ENCODE data around the gene TP53TG5.

TP53TG5 gene

DNA sequence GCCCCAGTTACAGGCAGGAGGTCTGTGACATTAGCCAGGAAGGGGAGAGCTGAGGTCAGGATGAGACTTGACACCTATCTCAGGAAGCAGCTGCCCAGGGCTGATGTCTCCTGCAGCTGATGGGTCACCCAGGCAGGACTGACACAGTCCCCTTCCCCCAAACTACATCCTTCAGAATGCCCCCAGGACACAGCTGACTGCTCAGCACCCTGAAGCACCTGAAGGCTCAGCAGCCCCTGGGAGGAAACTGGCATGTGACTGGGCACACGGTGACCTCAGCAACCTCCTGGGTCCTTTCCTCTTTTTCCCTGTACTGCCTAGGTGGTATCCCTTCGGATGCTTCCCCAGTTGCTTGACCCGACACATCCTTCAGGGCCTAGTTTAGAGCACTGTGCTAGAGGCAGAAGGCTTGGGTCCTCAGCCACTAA lies 31.8 kb downstream of the TP53TG5 start:
- no peak for DNase-seq (ENCODE audit: low spot score)

DNA sequence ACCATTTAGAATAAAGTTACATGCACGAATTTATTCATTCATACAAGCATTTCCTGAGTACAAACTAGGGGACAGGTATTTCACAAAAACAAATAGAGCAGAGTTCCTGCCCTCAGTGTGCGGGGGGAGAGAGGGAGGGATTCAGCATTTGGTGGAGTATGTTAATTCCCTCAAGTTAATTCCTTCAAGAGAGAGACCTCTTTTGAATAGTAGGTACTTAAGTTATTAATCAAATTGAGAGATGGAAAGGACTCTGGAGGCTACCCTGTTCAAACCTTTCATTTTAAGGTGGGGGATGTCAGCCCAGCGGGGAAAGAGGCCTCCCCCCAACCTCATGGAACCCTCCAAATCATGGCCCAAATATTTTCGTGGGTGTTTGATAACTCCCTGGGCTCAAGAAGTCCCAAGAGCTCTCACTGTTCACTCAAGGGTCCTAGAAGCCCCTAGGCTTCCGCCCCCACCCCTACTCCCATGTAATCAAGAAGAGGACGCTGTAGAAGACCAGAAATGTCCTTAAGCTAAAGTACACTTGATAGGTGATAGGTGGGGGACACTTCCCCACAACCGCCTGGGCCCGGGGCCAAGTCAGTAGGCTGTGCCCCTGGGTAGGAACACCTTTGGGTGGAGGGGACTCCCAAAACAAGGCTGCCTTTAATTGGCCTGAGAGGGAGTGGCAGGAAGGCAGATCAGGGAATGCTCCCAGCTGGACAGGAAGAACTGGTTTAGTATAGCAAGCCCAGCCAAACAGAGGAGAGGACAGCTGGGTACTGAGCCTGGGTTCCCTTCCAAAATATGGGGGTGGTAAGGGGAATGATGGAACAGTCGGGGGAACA lies 32.8 kb downstream of the TP53TG5 start:
- no peak for DNase-seq (ENCODE audit: low spot score)

DNA sequence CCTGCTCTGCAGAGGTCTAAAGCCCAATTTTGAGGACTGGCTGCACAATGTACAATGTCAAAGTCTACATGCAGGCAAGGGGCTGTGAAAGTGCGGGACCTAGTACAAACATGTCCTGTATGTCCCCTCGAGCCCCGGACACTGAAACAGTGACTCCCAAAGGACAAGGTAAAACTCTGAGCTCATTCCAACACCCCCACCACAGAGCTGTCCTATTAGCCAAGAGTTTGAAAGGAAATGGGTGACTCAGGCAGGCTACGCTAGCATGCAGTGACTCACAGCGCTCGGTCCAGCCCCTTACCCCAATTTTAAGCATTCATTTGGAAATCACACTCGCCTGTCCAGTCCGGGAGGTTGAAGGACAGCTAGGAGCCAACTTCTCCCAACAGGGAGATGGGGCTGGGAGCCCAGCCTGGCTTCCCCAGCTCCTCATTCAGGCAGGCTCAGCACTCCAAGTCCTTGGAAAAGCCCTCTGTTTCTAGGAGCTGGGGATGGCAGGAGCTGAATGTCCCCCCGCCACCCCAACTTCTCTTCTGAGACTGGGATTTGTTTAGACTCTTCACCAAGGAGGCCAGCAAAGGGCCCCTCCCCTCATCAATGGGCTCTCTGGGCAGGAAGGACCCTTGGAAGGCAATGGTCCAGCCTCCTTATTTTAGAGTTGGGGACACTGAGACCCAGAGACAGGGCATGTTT lies 33.8 kb downstream of the TP53TG5 start:
- DNase-seq (ENCODE audit: low spot score) = no peak

DNA sequence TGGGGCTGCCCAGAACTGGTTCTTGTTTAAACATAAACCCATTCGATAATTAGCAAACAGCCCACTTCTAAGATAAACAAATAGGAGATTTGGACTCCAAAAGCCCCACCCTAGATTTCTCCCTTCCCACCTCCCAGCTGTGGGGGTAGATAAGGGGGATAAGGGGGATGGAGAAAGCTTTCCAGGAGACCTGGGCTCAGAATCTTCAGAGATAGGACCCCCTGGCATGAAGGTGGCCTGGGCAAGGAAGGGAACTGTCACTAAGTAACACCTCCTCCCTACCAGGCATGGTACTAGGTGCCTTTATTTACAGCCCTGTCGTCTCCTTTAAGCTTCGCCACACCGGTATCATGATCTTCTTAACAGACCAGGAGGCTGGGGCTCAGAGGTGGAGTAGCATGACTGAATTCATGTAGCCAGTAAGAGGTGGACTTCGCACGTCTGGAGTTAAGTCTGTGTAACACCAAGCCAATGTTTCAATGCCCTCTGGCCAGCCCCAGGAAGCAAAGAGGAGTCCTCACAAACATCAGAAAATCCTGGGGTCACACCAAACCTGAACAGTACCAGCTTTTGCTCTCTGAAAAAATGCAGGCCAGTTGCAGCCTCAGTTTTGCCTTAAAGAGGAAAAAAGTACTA lies 34.5 kb downstream of the TP53TG5 start:
- DNase-seq (ENCODE audit: low spot score) = no peak

DNA sequence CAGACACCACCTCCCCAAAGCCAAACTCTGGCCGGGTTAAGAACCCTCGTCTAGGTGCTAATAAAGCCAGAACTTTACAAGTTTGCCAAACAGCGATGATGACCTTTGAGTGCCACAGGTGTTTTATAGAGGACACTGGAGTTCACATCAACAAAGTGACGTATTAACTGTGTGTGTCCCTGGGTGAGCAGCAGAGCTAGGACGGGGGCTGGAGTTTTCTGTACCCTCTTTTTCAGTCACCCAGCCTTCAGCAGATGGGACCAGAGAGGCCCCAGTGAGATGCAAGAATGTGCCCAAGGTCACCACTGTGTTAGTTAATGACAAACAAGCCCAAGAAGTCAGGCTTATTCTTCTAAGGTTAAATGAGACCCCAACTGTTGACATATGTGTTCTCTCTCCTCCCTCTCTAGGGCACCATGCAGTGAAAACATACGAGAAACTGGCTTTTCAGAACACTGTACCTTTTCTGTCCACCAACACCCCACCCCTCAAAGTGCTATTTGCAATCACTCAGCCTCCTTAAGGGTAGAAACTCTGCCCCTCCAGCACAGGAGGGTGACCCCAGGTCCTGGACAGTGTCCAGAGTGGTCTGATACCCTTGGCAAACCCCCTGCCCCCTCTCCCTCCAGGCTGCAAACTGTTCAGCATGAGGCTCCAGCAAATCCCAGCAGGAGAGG lies 35.1 kb downstream of the TP53TG5 start:
- DNase-seq (ENCODE audit: low spot score) = no peak

DNA sequence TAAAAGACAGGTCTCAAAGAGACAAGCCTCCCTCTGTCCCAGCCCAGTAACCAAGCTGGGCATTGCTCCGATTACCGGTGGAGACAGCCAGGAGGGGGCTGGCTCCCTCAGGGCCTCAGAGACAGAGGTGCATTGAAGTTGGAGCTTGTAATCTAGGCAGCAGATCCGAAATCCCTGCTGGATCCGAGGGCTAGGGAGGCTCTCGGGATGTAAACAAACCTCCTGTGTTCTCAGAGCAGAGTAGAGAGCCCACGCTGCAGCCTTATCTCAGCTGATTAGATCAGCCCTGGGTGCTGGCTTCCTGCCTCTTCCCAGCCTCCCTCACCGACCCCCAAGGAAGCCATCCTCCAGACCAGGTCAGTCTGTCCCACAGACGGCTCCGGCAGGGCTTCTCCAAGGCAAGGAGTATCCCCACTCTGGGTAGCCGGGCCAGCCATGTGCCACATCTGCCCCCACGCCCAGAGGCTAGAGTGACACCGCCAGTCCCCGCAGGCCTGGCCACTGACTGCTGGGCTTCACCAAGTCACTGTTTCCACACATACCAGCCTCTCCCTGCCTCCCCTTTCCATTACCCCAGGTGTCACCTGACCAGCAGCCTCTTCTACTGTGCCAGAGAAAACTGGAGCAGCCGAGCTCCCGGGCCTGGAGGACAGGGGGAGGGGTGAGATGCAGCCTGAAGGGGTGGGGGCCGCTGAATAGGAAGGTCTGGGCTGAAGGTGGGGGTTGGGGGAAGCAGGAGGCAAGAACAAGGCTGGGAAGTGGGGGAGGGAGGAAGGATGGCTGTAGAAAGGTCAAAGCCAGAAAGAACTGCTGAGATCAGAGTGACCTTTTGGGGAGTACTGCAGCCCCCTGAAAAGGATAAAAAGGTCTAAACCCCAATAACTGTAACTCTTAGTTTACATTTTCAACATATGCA lies 35.9 kb downstream of the TP53TG5 start:
- no peak for DNase-seq (ENCODE audit: low spot score)

DNA sequence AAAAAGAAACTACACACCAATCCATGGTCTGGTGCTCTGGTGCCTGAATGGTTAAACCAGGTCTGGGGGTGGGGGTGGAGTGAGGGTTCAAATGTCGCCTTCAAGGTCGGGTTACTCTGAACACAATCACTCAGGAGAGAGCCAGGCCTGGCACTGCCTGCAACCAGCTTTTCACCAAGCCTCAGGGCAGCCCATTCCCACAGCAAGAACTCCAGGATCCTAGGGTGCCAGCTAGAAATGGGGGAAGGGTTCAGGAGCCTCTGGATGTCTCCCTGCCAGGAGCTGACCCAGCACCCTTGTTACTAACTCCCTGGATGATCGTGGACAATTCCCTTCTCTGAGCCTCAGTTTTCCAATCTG lies 36.6 kb downstream of the TP53TG5 start:
- DNase-seq (ENCODE audit: low spot score) = no peak

DNA sequence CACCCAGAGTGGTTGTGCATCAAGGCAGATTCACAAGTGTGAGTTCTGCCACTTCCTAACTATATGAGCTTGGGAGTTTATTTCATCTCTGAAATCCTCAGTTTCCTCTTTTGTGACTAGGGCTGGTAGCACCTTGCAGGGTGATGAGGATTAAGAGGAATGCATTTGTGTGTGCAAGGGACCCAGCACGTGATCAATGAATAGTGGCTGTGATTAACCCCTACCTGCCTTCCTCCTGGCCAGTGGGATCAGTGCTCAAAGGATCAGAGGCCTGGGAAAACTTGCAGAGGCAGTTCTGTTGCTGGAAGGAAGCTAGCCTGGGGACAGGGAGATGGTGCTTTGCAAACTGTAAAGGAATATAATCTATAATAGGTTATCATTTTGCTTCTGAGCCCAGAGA lies 37.2 kb downstream of the TP53TG5 start:
- DNase-seq (ENCODE audit: low spot score) = no peak

DNA sequence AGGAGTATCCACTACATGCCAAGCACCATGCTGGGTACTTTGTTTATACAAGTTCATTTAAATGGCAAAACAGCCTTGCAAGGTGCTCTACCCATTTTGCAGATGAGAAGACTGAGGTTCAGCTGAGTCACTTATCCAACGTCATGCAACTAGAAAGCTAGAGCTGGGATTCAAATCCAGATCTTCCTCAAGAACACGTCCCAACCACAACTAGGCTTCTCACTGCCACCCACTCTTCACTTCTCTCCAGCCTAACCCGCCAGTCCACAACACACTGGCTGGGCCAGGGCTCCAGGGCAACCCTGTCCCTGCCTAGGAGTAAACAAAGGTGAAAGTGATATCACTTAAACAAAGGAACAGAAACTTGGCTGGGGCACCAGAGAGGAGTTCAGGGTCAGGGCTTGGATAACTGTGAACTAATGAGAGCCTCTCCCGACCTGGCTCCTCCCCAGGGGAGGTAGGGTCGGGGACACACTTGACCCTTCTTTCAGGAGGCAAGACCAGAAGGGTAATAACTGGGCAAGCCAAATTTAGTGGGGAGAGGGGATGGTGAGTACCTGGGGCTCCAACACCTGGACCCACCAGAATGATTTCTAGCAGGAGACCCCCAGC lies 37.8 kb downstream of the TP53TG5 start:
- no peak for DNase-seq (ENCODE audit: low spot score)

DNA sequence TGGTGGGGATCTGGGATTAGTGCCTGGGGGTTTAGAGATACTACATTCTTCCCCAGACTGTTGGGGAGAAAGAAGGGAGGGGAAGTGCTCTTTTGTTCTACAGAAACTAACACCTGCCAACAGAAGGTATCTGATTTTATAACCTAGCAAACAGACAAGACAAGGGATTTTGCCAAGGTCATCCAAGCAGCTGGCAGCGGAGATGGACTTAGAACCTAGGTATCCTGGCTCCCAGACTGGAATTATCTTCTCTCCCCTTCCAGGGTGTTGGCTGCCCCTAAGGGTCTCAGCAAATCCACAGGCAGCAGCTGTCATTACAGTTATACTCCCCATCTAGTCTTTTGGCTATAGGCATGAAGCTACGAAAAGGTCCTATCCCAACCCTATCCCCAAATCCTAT lies 38.3 kb downstream of the TP53TG5 start:
- no peak for DNase-seq (ENCODE audit: low spot score)

DNA sequence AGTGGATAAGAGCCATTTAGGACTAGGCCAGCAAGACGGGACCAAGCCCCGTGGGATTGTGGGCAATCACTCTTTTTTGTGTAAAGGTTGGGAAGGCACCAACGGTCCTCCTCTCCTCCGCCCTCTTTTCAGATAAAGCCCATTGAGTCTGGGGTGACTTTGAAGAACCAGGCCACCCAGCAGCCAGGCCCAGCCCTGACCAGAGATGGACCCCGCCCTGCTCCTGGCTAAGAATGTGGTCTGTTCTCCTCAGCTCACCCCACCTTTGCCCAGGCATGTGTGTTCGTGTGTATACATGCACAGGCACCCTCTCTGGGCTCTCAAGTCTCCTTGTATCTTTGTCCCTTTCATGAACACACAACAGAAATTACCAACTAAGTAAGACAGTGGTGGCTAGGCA lies 39.0 kb downstream of the TP53TG5 start:
- no peak for DNase-seq (ENCODE audit: low spot score)

DNA sequence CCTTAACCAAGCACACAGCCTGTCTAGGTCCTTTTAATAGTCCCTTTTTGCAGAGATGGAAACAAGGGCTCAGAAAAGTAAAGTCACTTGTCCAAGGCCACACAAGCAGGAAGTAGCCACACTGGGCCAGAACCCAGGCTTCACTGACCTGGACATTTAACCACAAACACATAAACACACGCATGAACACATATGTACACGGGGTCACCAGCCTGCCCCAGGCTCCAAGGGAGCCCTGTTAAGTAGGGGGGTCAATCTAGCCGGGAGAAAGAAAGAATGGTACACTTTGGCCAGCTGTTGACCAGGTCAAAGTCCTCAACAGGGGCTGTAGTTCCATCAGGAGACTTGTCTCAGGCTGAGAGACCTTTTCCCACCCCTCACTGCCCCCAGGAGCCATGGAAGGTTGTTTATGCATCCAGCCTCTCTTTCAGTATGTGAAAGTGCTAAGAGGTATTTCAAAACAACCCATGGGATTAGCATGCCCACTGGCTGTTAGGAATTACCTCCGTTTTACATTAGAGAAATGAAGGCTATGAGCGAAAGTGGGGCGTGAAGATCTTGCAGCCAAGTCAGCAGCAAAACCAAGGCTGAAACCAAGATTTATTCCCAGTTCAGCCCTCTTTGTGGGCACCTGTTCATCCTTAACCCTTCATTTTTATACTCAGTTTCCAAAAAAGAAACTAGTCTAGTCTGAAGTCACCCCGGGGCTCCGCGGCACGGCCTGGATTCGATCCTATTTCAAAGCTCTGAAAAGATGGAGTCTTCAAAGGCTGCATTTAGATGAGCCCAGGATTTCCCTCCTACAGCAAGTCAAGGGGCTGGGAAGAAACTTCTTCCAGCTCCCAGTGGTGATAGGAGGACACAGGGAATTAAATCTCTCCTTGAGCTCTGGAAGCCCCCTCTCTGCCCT lies 39.7 kb downstream of the TP53TG5 start:
- no peak for DNase-seq (ENCODE audit: low spot score)

DNA sequence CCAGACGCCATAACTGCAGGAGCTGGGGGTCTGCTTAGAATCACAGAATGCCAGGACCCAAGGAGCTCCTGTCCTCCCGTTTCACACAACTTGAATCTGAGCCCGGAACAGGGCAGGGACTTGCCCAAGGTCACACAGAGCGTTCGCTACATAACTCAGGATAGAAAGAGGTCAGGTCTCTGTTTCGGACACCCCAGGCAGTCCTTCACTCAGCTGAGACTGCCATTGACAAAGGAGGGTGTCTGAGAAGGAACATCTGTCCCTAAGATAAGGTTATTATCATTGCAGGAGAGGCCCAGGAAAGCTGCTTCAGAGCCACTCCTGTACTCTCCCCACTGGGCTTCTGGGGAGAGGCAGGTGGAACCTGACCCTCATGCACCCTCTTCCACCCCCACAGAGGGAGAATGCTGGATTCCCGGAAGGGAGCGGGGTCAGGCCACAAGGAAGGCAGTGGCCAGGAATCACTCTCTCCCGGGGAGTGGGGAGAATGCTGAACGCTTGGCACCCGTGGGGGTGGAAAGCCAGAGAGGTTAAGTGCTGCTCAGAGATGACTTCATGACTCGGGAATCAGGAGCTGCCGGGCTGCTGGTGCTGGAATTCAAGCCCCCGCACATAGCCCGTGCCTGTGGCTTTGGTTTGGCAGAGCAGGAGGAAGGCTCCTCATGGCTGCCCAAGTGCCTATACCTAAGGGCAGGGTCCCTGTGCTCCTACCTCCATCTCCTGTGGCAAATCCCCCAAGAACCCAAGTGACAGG lies 40.6 kb downstream of the TP53TG5 start:
- DNase-seq (ENCODE audit: low spot score) = no peak

DNA sequence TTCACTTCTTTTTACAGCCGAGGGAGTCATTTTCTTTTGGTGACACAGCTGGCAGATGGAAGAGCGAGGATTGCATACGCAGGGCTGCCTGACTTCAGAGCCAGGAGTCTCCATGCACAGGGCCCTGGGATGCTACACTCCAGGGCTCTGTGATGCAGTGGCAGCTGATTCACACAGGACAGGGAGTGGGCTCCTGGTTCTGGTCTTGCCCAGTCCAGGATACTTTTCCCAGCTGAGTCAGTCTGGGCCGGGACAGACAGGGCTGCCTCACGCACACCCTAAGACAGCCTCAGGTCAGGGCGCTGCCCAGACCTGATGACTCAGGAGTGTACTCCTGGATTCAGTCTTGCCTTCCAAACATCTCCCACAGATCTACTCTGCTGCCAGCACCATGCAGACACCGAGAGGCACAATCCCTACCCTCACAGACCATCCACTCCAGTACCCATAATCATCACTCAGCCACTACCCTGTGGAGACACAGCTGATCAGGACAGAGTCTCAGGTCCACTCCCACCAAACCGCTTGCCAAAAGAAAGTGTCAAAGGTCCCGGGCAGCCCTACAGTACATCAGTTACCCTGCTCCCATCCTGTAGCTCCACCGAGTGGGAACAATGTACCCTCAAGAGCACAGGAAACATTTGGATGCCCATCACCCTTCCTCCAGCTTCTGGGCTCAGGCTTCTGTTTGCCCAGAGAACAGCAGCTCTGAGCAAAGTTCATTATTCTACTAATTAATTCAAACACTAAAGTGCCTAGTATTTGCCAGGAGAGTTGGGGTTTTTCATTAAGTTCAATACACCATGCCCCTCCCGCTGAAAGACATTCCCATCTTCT lies 41.4 kb downstream of the TP53TG5 start:
- DNase-seq (ENCODE audit: low spot score) = no peak

DNA sequence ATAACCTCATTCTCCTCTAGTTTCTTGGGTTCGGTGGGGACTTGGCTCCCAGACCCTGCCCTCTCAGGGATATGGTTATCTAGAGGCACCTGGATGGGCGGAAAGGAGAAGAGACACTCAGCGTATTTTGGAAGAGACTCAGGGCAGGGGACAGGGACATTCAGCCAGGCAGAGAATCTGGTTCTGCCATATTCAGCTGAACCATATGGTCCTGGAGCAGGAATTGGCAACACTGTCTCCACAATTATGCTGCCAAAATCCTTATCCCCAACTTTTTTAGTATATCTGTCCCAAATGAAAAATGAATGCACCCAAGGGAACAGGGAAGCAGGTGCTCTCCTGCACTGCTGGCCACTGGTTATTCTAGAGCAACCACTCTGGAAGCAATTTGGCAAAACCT lies 47.6 kb downstream of the TP53TG5 start:
- DNase-seq (ENCODE audit: low spot score) = no peak

DNA sequence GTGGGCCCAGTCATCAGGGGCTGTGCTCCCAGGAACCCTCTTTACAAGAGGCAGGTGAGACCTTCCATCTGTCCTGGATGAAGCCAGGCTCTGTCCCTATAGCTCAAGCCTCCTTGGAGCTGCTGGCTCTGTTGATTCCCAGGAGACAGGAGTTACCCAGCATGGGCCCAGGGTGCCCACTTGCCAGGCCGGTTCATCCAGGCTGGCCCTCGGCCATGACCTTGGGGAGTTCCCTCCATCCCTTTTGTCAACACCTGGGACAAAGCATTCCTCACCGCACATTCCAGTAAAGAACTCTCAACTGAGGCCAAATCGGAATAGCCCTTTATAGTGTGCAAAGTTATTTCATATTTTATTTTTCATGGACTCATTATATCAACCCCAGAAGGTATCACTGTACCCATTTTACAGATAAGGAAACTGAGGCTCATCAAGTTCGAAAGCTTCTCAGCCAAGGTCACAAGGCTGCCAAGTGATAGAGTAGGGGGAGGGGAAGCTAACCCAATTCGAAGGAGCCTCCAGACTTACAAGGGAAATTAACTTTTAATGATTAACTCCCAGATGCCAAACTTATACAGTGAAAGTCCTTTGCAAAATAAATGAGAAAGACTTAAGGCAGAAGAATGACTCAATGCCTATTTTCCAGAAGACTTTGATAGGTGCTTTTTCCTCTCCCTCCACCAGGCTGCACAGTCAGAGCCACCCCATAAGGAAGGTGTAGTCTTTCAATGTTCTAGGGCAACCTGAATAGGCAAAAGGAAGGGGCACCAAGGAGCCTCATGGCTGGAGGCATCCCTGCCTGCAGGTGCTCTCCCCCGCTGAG lies 48.4 kb downstream of the TP53TG5 start:
- DNase-seq (ENCODE audit: low spot score) = no peak

DNA sequence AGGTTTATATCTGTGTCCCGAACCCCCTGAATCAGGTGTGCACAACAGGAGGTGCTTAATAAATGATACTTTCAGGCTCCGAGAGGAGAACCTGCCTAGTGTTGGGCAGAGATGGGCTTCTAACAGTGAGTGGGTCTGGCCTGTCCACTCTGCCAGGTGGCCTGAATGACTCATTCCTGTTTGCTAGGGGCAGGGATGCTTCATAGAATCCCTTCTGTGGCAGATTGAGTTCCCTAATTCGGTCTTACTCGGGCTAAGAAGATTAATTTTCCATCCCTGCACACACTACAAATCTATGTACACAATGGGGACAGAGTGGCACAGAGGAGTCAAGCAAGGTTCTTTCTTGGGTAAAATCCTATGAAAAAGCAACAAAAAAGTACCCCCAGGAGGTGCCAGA lies 49.7 kb downstream of the TP53TG5 start:
- no peak for DNase-seq (ENCODE audit: low spot score)

Data from germinal center (tissue), 1 donor.